GM21786 (cell line): ENCODE measurements around the gene DENND1A.
"Not testable (repeated sequence)": the region's sequence is repeated elsewhere in the genome, so short reads cannot be mapped to it uniquely, and the experiment has no call there.

ENCODE experiments used
- ATAC-seq: cut with Tn5 transposase; IDR thresholded peaks from one replicate; pipeline ENCODE4 v1.9.1; 2021; ENCODE audit not compliant: unreplicated experiment

The DENND1A gene

DNA sequence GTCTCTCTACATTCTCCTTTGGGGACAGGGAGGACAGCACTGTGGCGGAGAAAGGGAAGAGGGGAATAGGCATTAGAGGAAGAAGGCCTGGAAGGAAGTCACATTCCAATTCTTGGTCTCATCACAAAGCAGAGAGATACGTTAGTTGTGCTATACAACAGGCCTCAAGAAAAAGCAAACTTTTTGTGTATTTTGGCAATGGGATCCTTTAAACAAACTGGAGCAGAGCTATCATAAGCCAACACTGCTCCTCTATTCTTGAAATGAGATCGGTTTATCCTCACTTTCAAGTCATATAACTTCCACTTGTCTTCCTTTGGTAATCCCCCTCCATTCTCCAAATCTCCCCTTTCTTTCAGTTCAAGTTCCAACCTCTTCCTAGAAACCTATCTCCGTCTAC lies 6.5 kb downstream of the DENND1A start:
- no peak for ATAC-seq

DNA sequence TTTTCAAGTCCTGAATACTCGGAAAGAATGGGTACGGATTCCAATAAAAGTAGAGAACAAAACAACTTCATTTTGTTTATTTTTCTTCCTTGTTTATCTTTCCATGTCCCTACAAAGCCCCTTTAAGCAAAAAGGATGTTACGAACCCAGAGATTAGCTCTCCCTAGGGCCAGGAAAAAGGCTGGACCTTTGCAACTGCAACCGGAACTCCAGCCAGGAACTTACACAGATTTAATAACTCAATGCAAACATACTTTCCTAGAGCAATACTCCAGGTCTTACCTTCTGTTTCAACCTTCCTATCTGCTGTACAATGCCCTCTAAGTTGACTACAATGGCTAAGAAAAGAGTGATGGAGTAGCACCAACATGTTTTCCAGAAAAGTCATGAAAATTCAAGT lies 7.0 kb downstream of the DENND1A start:
- ATAC-seq, result no peak

DNA sequence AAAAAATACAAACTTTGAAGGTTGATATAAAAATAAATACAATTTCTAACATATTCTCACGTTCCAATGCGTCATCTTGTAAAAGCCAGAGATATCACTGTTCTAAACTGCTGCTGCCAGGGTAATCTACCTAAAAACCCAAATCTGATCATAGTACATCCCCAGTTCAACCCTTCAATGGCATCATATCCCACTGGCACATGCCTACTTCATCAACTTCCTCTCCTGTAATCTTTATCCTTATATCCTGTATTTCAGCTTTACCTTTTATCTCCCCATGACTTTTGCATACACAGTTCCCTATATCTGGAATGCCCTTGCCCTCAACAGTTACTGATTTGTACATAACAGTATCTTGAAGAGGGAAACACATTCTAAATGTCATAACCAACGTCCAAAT lies 7.5 kb downstream of the DENND1A start:
- no peak for ATAC-seq

- no peak for ATAC-seq
Measured at GRCh38 chr9:123914517-123915196, 15.3 kb downstream of the DENND1A start.

- no peak for ATAC-seq
Measured at GRCh38 chr9:123912167-123912897, 17.6 kb downstream of the DENND1A start.

DNA sequence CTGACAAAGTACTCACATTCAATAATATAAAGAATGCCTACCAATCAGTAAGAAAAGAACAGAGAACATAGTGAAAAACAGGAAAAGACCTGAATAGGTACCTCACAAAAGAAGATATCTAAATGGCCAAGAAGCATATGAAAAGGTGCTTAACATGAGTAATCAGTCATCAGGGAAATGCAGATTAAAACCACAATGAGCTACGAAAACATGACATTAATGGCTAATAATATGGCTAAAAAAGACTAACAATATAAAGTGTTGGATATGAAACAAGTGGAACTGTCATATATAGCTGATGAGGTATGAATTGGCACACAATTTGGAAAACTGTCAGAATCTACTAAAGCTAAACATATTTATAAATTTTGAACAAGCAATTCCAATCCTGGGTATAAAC lies 18.9 kb downstream of the DENND1A start:
- ATAC-seq, result no peak

- not testable (repeated sequence) for ATAC-seq
Measured at GRCh38 chr9:123909192-123909591, 20.7 kb downstream of the DENND1A start.

GRCh38 chr9:123903550-123903949 lies 26.4 kb downstream of the DENND1A start:
- ATAC-seq, result not testable (repeated sequence)

- no peak for ATAC-seq
Measured at GRCh38 chr9:123894822-123895221, 35.1 kb downstream of the DENND1A start.

- no peak for ATAC-seq
Measured at GRCh38 chr9:123893831-123894460, 36.0 kb downstream of the DENND1A start.

- no peak for ATAC-seq
Measured at GRCh38 chr9:123893115-123893514, 36.8 kb downstream of the DENND1A start.

DNA sequence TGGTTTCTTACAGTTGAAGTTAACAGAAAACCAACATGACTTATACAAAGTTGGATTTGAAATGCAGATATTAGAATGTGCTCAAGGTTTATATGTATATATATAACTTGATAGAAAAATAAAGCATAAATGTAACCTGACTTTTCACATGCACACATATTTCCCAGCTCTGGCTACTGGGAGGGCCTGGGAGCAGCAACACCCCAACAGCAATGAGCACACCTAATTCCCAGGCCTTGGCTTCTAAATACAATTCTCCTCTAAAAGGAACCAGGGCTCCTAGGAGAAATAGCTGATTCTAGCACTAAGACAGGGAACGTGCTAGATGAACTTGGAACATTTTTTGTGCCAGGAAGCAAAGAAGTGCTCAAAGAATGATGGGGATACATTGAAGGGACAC lies 42.1 kb downstream of the DENND1A start:
- ATAC-seq, result no peak

DNA sequence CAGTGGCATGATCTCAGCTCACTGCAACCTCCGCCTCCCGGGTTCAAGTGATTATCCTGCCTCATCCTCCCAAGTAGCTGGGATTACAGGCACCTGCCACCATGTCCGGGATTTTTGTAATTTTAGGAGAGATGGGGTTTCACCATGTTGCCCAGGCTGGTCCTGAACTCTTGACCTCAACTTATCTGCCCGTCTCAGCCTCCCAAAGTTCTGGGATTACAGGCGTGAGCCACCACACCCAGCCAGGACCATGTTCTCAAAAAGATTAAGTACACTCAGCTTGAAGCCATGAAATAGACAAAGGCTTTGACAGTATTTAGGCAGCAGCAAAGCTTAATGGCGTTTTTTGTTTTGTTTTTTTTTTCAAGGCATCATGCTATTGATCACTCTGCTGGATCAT lies 44.1 kb downstream of the DENND1A start:
- not testable (repeated sequence) for ATAC-seq

- no peak for ATAC-seq
Measured at GRCh38 chr9:123883634-123884033, 46.3 kb downstream of the DENND1A start.

DNA sequence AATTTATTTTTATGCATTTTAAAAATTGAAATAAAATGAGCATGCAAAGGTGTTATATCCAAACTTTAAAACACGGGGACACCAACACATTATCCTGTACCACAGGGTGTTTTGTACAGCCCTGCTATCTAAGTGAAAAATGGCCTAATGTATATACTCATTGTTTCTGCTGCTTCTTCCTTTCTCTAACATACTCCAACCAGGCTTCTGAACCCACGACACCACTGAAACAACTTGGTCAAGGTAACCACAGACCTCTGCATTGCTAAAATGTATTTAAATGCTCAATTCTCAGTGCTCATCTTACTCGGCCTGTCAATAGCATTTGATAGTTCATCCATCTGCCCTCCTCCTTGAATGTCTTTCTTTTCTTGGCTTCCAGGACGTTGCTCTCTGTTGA lies 48.3 kb downstream of the DENND1A start:
- no peak for ATAC-seq

GRCh38 chr9:123880420-123880819 lies 49.5 kb downstream of the DENND1A start:
- no peak for ATAC-seq

GRCh38 chr9:123876750-123877149 lies 53.2 kb downstream of the DENND1A start:
- ATAC-seq, result no peak

GRCh38 chr9:123872710-123873109 lies 57.2 kb downstream of the DENND1A start:
- no peak for ATAC-seq

GRCh38 chr9:123871781-123872180 lies 58.1 kb downstream of the DENND1A start:
- no peak for ATAC-seq

DNA sequence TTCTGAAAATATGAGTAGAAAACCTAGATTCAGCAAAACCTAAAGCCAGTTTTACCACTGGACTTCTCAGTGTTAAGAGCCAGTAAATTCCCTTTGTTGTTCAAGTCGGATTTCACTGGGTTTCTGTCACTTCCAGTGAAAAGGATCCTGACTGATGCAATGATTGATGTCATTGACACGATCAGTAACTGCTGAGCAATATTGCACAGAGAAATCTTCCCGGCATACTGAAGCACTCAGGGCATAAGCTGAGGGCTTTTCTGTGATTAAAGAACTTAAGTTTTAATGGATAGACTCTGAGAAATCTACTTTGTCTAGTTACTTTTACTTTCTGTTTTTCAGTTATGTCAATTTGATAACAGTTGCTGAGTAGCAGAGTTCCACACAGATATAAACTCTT lies 61.9 kb downstream of the DENND1A start:
- no peak for ATAC-seq

DNA sequence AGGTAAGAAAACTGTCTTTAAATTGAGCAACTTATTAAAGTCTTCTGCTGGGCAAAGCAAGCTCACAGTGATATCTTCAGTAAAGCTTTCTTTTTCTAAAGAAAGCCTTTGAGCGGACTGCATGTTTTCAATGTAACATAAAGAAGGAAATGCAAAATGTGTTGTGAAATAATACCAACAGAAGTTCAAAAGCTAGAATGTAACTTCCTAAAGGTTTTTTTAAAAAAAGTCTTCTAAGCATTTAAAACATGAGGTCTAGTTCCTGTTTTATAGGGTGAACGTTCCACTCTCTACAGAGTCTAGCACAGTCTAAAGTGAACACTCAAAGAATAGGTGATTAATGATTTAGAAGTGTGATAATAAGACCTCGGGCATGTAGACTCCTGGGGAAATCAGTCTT lies 62.9 kb downstream of the DENND1A start:
- ATAC-seq, result no peak

- no peak for ATAC-seq
Measured at GRCh38 chr9:123866497-123866896, 63.4 kb downstream of the DENND1A start.
